ENCODE results near the gene POLA2. TPM values are rescaled to one million over a fixed set of nuclear protein-coding genes. Genes with fewer than 3 reads are reported as not detected.
A peak's percentile ranks its signal among the peaks of the same experiment; 100 is the strongest.

Gene POLA2
- polyA plus RNA-seq, 2 of the 4 experiments (the other 2 are of a cell fraction), result 34.5 to 52.3 TPM

- ATAC-seq (no peak), FAIRE-seq (no peak), DNase-seq (ENCODE audit: low read depth in 1 of 2, low spot score in 1 of 2) (no peak)
- Histone ChIP-seq H3K9me3 (no peaks in the 10 kb centered on the region), H3K4me2 (no peak overlapping the region), H3K27ac (no peak overlapping the region), H3K4me1 (no peaks in the 10 kb centered on the region), H3K4me3 (no peak overlapping the region)
- 83% methylated on average over 24 of the region's 24 CpGs for WGBS (ENCODE audit: missing lambda C conversion rate)
- ChIA-PET CTCF (interaction anchor here (3.5 kb wide), 1 partner anchor 11 kb away, joined by 25 read pairs; no protein-coding TSS in a partner anchor), POLR2A (no interaction called here)
- TF ChIP-seq KDM1A (IDR thresholded peaks at IDR 0.05; ENCODE audit: low read depth) (no peak), HOXB5 (CRISPR knock-in tag; IDR thresholded peaks at IDR 0.05) (peak; percentile 22; the same call in 1 of the 2 replicates), PBX3 (IDR thresholded peaks at IDR 0.05) (no peak), FOSB (CRISPR knock-in tag; IDR thresholded peaks at IDR 0.05) (no peak)
These were observed 46.2 kb upstream of the POLA2 start for GRCh38 chr11:65215441-65216076.

- FAIRE-seq (no peak), ATAC-seq (peak; percentile 31 to 53; a peak in 4 of 6 replicates), DNase-seq (ENCODE audit: low read depth in 1 of 2, low spot score in 1 of 2) (no peak)
- no peak overlapping the region for H3K4me2 ChIP-seq
- H3K4me3 ChIP-seq, result no peak overlapping the region
- no peaks in the 10 kb centered on the region for H3K9me3 ChIP-seq
- TF ChIP-seq ZNF302 (CRISPR knock-in tag; IDR thresholded peaks at IDR 0.05) (no peak), MAZ (IDR thresholded peaks at IDR 0.05; ENCODE audit: borderline replicate concordance, low read depth, low read length) (no peak), CEBPB (IDR thresholded peaks at IDR 0.05) (no peak), FOSL2 (IDR thresholded peaks at IDR 0.05) (no peak), FOSL2 (CRISPR knock-in tag; IDR thresholded peaks at IDR 0.05) (no peak), KDM1A (IDR thresholded peaks at IDR 0.05; ENCODE audit: low read depth) (no peak), HMGXB4 (CRISPR knock-in tag; IDR thresholded peaks at IDR 0.05; ENCODE audit: borderline replicate concordance) (no peak), POLR2AphosphoS2 (conservative IDR thresholded peaks at IDR 0.05; ENCODE audit: low read length) (no peak), PBX3 (IDR thresholded peaks at IDR 0.05) (no peak), RNF2 (IDR thresholded peaks at IDR 0.05; ENCODE audit: borderline replicate concordance, low read depth) (no peak), CHD2 (IDR thresholded peaks at IDR 0.05; ENCODE audit: low read length, partially characterized antibody) (no peak), CBX2 (IDR thresholded peaks at IDR 0.05; ENCODE audit: borderline replicate concordance, low read depth) (no peak), MYC (IDR thresholded peaks at IDR 0.05; ENCODE audit: borderline replicate concordance, low read length) (no peak), HDAC2 (IDR thresholded peaks at IDR 0.05) (no peak), RARB (CRISPR knock-in tag; IDR thresholded peaks at IDR 0.05) (no peak), KDM5A (IDR thresholded peaks at IDR 0.05) (no peak)
- no peak overlapping the region for H3K27ac ChIP-seq
- WGBS (ENCODE audit: missing lambda C conversion rate), result 75% methylated on average over 6 of the region's 6 CpGs
- CTCF ChIA-PET, result interaction anchor here (0.6 kb wide), 1 partner anchor 74 kb away, joined by 3 read pairs; no protein-coding TSS in a partner anchor
- H3K4me1 ChIP-seq, result no peaks in the 10 kb centered on the region
- POLR2A ChIA-PET, result no interaction called here
These were observed 44.9 kb upstream of the POLA2 start for GRCh38 chr11:65216830-65217229.

Measured in A549 (cell line).